Right lobe of liver (tissue), 6 donors: ENCODE results near the gene PLBD2. TPM values are rescaled to one million over a fixed set of nuclear protein-coding genes. Genes with fewer than 3 reads are reported as not detected.

ENCODE experiments used
- ATAC-seq, 4 donors: fragments of 200-7000 bp; cut with Tn5 transposase; one replicate each; pipeline ENCODE4 v1.9.1; 2020; ENCODE audit warnings: mild to moderate bottlenecking in 4 of 4, moderate library complexity in 4 of 4
- DNase-seq, 3 donors: peaks; one replicate each; pipeline ENCODE4 v3.0.0-alpha.2; 2020
- H3K27ac ChIP-seq, 3 donors: fragments of 200-600 bp; one replicate each; pipeline ENCODE4 v1.8.0; 2022
- H3K27me3 ChIP-seq, 2 donors: fragments of 200-600 bp; one replicate each; pipeline ENCODE4 v1.8.0; 2022
- H3K36me3 ChIP-seq, 4 donors: fragments of 200-600 bp; sonication (generic) in 1 of 4; one replicate each; pipeline versions ENCODE4 v1.5.1 to v1.8.0; 2017 to 2022; ENCODE audit warnings: control low read depth in 1 of 4
- H3K4me1 ChIP-seq, 4 donors: fragments of 200-600 bp; sonication (generic) in 1 of 4; one replicate each; pipeline versions ENCODE4 v1.5.1 to v1.8.0; 2017 to 2022; ENCODE audit warnings: control low read depth in 1 of 4
- H3K4me3 ChIP-seq, 3 donors: fragments of 200-600 bp; one replicate each; pipeline ENCODE4 v1.8.0; 2022
- H3K9me3 ChIP-seq, 4 donors: fragments of 200-600 bp; sonication (generic) in 1 of 4; one replicate each; pipeline versions ENCODE4 v1.5.1 to v1.8.0; 2017 to 2022; ENCODE audit warnings: control low read depth in 1 of 4
- CTCF ChIP-seq, 4 donors: fragments of 200-600 bp in 3 of 4; fragments of 450-650 bp in 1 of 4; IDR thresholded peaks; one replicate each; pipeline versions ENCODE4 v1.5.1 to v1.8.0; 2016 to 2022; ENCODE audit warnings: antibody characterized with exemption in 4 of 4, mild to moderate bottlenecking in 2 of 4
- POLR2A ChIP-seq: fragments of 450-650 bp; IDR thresholded peaks from one replicate; pipeline ENCODE4 v1.6.1; 2017; ENCODE audit warnings: antibody characterized with exemption, mild to moderate bottlenecking
- WGBS: methylation state at CpG from one replicate; pipeline ENCODE4 v1.1.6; 2018; ENCODE audit warnings: low coverage, low lambda C conversion rate; ENCODE audit not compliant: insufficient coverage; ENCODE audit errors: missing lambda C conversion rate; 5-methylcytosine and 5-hydroxymethylcytosine counted together
- intact Hi-C, 2 donors: fragments of 100-400 bp; cut with DNase I; formaldehyde crosslinking; loops; one replicate each; pipeline versions ENCODE4 v1.11.2 to v1.14.1; 2022
- total RNA-seq, 6 experiments: library from RNA; depleted of rRNA in 2 of 6; stranded (reverse); fragments of >200 nt in 2 of 6; fragmentation: NEBNext Ultra II Directional in 3 of 6; extraction: Animal tissue kit (Norgen Biotek cat#: 25700) in 3 of 6; gene quantifications; one replicate each; pipeline versions ENCODE4 v1.1.0 to v1.2.4, GENCODE V29; 2016 to 2023
- donor health status: DM: no; HTN: yes; CAD: no.
- donor health status: DM: no; HTN: no; CAD: no.
- donor health status: DM: no; HTN: no; CAD: no.
- donor health status: DM: no; HTN: yes; CAD: no.
- donor health status: DM: no; HTN: yes; CAD: no.

The PLBD2 gene
- total RNA-seq, 6 experiments from 2014 or later, result 18.4 to 34.1 (median 28.8) TPM

DNA sequence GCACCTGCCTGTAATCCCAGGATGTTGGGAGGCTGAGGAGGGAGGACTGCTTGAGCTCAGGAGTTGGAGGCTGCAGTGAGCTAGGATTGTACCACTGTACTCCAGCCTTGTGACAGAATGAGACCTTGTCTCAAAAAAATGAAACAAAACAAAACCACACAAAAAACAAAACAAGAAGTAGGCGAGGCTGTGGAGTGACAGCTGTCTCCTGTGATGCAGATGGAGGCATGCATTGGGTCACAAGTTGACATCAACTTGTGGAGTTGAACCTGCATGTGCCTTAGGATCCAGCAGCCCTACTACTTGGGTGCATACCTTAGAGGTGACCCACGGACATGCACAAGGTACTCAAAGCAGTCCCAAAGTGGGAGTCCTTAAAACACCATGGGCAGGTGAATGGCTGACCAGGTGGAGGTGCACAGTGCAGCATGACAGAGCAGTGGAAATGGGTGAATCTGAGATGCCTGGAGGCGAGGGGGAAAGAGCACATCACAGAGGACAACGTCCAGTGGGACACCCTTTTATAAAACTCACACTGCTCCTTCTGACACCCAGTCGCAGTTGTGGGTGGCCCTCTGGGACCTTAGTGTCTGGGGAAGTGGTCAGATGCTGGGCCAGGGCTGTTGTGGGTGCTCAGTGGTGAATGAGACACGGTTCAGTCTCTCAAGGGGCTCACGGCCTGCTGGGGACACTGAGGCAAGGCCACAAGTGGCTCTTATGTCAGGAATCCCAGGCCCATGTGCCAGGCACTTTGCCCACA, 12.7 kb downstream of the PLBD2 start:
- Histone ChIP-seq H3K27me3 (no peaks in the 10 kb centered on the region), H3K4me3 (no peak overlapping the region), H3K9me3 (no peaks in the 10 kb centered on the region), H3K27ac (no peak overlapping the region), H3K36me3 (peaks cover 0 to 8% (median under 1%) of the 10 kb centered on the region in 4 donors), H3K4me1 (no peaks in the 10 kb centered on the region)
- 73% methylated on average over 3 of the region's 7 CpGs for WGBS
- no peak for ATAC-seq
- intact Hi-C loops, result no loop called here
- DNase-seq, result no peak
- TF ChIP-seq POLR2A (no peak), CTCF (IDR thresholded peaks at IDR 0.05) (no peak)

- Histone ChIP-seq H3K4me3 (no peak overlapping the region), H3K27me3 (no peaks in the 10 kb centered on the region), H3K9me3 (no peaks in the 10 kb centered on the region), H3K27ac (no peak overlapping the region), H3K4me1 (no peaks in the 10 kb centered on the region), H3K36me3 (peaks cover 0 to 8% (median under 1%) of the 10 kb centered on the region in 4 donors)
- DNase-seq, result no peak
- intact Hi-C loops, result no loop called here
- TF ChIP-seq CTCF (IDR thresholded peaks at IDR 0.05) (no peak), POLR2A (no peak)
- 100% methylated on average over 1 of the region's 6 CpGs for WGBS
- no peak for ATAC-seq
Measured at GRCh38 chr12:113371808-113372207, 13.4 kb downstream of the PLBD2 start.

GRCh38 chr12:113372371-113372770, 14.0 kb downstream of the PLBD2 start:
- Histone ChIP-seq H3K27ac (no peak overlapping the region), H3K9me3 (no peaks in the 10 kb centered on the region), H3K36me3 (peaks cover 0 to 8% (median under 1%) of the 10 kb centered on the region in 4 donors), H3K4me3 (no peak overlapping the region), H3K27me3 (no peaks in the 10 kb centered on the region), H3K4me1 (no peaks in the 10 kb centered on the region)
- DNase-seq (no peak), ATAC-seq (peak in 1 of 4 donors; percentile 9)
- intact Hi-C loops, result no loop called here
- TF ChIP-seq POLR2A (no peak), CTCF (IDR thresholded peaks at IDR 0.05) (no peak)
- no CpG with 5 or more reads among the region's 9 CpGs for WGBS

DNA sequence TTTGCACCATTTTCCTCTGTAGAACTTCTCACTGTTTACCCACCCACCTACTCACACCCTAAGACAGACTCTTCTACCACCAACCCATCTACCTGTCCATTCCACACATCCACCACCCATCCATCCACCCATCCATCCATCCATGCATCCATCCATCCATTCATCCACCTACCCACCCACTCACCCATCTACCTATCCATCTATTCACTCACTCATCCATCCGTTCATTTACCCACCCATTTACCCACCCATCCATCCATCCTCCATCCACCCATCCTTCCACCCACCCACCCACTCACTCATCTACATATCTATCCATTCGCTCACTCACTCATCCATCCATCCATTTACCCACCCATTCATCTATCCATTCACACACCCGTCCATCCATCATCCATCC, 15.1 kb downstream of the PLBD2 start:
- no peaks in the 10 kb centered on the region for H3K27me3 ChIP-seq
- H3K36me3 ChIP-seq, result peaks cover 0 to 8% (median 2%) of the 10 kb centered on the region in 4 donors
- no peaks in the 10 kb centered on the region for H3K9me3 ChIP-seq
- H3K4me1 ChIP-seq, result no peaks in the 10 kb centered on the region
- H3K4me3 ChIP-seq, result no peak overlapping the region
- ATAC-seq, result no peak
- H3K27ac ChIP-seq, result no peak overlapping the region
- no peak for TF ChIP-seq POLR2A
- TF ChIP-seq CTCF (IDR thresholded peaks at IDR 0.05), result no peak
- intact Hi-C loops, result no loop called here
- no peak for DNase-seq
- WGBS, result 93% methylated on average over 3 of the region's 3 CpGs
